ENCODE data around the gene SLC12A6.
"Not testable (repeated sequence)": the region's sequence is repeated elsewhere in the genome, so short reads cannot be mapped to it uniquely, and the experiment has no call there.

DNA sequence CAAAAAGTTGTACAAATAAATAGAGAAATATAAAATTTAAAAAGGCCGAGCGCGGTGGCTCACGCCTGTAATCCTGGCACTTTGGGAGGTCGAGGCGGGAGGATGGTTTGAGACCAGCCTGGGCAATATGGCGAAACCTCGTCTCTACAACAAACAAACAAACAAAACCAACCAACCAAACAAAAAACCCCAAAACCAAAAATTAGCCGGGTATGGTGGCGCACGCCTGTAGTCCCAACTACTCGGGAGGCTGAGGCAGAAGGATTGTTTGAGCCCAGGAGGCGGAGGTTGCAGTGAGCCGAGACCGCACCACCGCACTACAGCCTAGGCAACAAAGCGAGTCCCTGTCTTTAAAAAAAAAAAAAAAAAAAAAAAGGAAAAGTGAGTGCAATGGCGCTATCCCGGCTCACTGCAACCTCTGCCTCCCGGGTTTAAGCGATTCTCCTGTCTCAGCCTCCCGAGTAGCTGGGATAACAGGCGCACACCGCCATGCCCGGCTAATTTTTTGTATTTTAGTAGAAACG is 4.7 kb upstream of the SLC12A6 start:
- TF ChIP-seq, protein P1, sequence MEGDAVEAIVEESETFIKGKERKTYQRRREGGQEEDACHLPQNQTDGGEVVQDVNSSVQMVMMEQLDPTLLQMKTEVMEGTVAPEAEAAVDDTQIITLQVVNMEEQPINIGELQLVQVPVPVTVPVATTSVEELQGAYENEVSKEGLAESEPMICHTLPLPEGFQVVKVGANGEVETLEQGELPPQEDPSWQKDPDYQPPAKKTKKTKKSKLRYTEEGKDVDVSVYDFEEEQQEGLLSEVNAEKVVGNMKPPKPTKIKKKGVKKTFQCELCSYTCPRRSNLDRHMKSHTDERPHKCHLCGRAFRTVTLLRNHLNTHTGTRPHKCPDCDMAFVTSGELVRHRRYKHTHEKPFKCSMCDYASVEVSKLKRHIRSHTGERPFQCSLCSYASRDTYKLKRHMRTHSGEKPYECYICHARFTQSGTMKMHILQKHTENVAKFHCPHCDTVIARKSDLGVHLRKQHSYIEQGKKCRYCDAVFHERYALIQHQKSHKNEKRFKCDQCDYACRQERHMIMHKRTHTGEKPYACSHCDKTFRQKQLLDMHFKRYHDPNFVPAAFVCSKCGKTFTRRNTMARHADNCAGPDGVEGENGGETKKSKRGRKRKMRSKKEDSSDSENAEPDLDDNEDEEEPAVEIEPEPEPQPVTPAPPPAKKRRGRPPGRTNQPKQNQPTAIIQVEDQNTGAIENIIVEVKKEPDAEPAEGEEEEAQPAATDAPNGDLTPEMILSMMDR (IDR thresholded peaks at IDR 0.05): not testable (repeated sequence)
- not testable (repeated sequence) for TF ChIP-seq POLR2A (IDR thresholded peaks at IDR 0.05)

All from right lobe of liver (tissue), 4 donors.